Activated CD8-positive, alpha-beta memory T cell treated with anti-CD3 and anti-CD28 coated beads, Interleukin-2, amount 10 ng/mL, durations not matched to agents 7 days and 5 days (primary cell): Measurements from ENCODE around the gene NKAP. TPM values are rescaled to one million over a fixed set of nuclear protein-coding genes. Genes with fewer than 3 reads are reported as not detected.
"Not testable (repeated sequence)": the region's sequence is repeated elsewhere in the genome, so short reads cannot be mapped to it uniquely, and the experiment has no call there.

Experiments
- ATAC-seq: fragments of 150-1000 bp; cut with Tn5 transposase; one replicate; pipeline ENCODE4 v1.10.0; 2021; ENCODE audit warnings: moderate library complexity
- CTCF ChIA-PET: fragments of 350-600 bp; sonication (Branson Sonifier 250); formaldehyde crosslinking; loops from one replicate; lab custom pipeline; 2021; ENCODE audit warnings: antibody characterized with exemption; lab: Charles Lee
- DNase-seq: peaks from one replicate; pipeline ENCODE4 v3.0.0-alpha.2; 2020
- H3K27ac Mint-ChIP-seq: one replicate; pipeline ENCODE4 v1.8.0; 2021; ENCODE audit warnings: mild to moderate bottlenecking, mixed read lengths
- H3K27me3 Mint-ChIP-seq: one replicate; pipeline ENCODE4 v1.8.0; 2021; ENCODE audit warnings: mixed read lengths
- H3K36me3 Mint-ChIP-seq: one replicate; pipeline ENCODE4 v1.8.0; 2021; ENCODE audit warnings: mild to moderate bottlenecking, mixed read lengths
- H3K4me1 Mint-ChIP-seq: one replicate; pipeline ENCODE4 v1.8.0; 2021; ENCODE audit warnings: mixed read lengths
- H3K4me3 Mint-ChIP-seq: one replicate; pipeline ENCODE4 v1.8.0; 2021; ENCODE audit warnings: mild to moderate bottlenecking, moderate library complexity, mixed read lengths
- H3K9me3 Mint-ChIP-seq: one replicate; pipeline ENCODE4 v1.8.0; 2022; ENCODE audit warnings: low read depth, mixed read lengths
- total RNA-seq, 2 experiments: library from RNA; stranded (reverse); gene quantifications; one replicate each; pipeline ENCODE4 v1.2.3, GENCODE V29; 2021

Gene NKAP
- total RNA-seq, 2 experiments from 2014 or later, result 8.1 to 10.4 TPM

GRCh38 chrX:119916310-119916709 lies 27.2 kb downstream of the NKAP start:
- H3K4me3 Mint-ChIP-seq, result no peak overlapping the region
- DNase-seq (no peak), ATAC-seq (no peak)
- CTCF ChIA-PET, result no interaction called here
- H3K9me3 Mint-ChIP-seq, result no peaks in the 10 kb centered on the region
- H3K27ac Mint-ChIP-seq, result no peak overlapping the region
- H3K27me3 Mint-ChIP-seq, result no peaks in the 10 kb centered on the region
- H3K4me1 Mint-ChIP-seq, result no peaks in the 10 kb centered on the region
- H3K36me3 Mint-ChIP-seq, result no peaks in the 10 kb centered on the region

- H3K27me3 Mint-ChIP-seq, result no peaks in the 10 kb centered on the region
- no peak overlapping the region for H3K4me3 Mint-ChIP-seq
- DNase-seq (no peak), ATAC-seq (no peak)
- H3K27ac Mint-ChIP-seq, result no peak overlapping the region
- H3K4me1 Mint-ChIP-seq, result peaks cover 5% of the 10 kb centered on the region
- CTCF ChIA-PET, result interaction anchor here (1.1 kb wide), 1 partner anchor 13 kb away, joined by 3 read pairs; no protein-coding TSS in a partner anchor
- H3K9me3 Mint-ChIP-seq, result no peaks in the 10 kb centered on the region
- H3K36me3 Mint-ChIP-seq, result no peaks in the 10 kb centered on the region
These were observed 42.6 kb downstream of the NKAP start for GRCh38 chrX:119900976-119901375.

GRCh38 chrX:119899125-119899524 lies 44.4 kb downstream of the NKAP start:
- CTCF ChIA-PET, result no interaction called here
- no peak for ATAC-seq
- Mint-ChIP-seq H3K4me1 (peaks cover 5% of the 10 kb centered on the region), H3K36me3 (no peaks in the 10 kb centered on the region), H3K27ac (no peak overlapping the region), H3K4me3 (no peak overlapping the region), H3K9me3 (no peaks in the 10 kb centered on the region), H3K27me3 (no peaks in the 10 kb centered on the region)
- DNase-seq, result no peak

GRCh38 chrX:119895843-119896326 lies 47.7 kb downstream of the NKAP start, which contains the start of gene AKAP14:
AKAP14 (plus strand) TSS chrX:119895893; CDS start chrX:119903224, 7,331 bp downstream.
- H3K9me3 Mint-ChIP-seq, result no peaks in the 10 kb centered on the region
- no peaks in the 10 kb centered on the region for H3K36me3 Mint-ChIP-seq
- no peak within 1 kb of the TSS for H3K27ac Mint-ChIP-seq
- CTCF ChIA-PET, result no interaction called here
- ATAC-seq (no peak), DNase-seq (no peak)
- H3K4me3 Mint-ChIP-seq, result no peak within 1 kb of the TSS
- H3K4me1 Mint-ChIP-seq, result peaks cover 3% of the 10 kb centered on the region
- no peaks in the 10 kb centered on the region for H3K27me3 Mint-ChIP-seq

- H3K27ac Mint-ChIP-seq, H3K4me3 Mint-ChIP-seq, DNase-seq, H3K4me1 Mint-ChIP-seq, CTCF ChIA-PET, ATAC-seq, H3K27me3 Mint-ChIP-seq, H3K9me3 Mint-ChIP-seq, H3K36me3 Mint-ChIP-seq: not testable (repeated sequence)
These were observed 51.4 kb downstream of the NKAP start for GRCh38 chrX:119891961-119892692.

- H3K9me3 Mint-ChIP-seq, H3K27me3 Mint-ChIP-seq, H3K4me3 Mint-ChIP-seq, CTCF ChIA-PET, ATAC-seq, DNase-seq, H3K36me3 Mint-ChIP-seq, H3K27ac Mint-ChIP-seq: not testable (repeated sequence)
- H3K4me1 Mint-ChIP-seq, result peaks cover 15% of the 10 kb centered on the region
These were observed 52.9 kb downstream of the NKAP start for GRCh38 chrX:119890626-119891025.

- Mint-ChIP-seq H3K36me3 (no peaks in the 10 kb centered on the region), H3K9me3 (no peaks in the 10 kb centered on the region), H3K4me3 (peak overlapping the region; percentile 58), H3K4me1 (peaks cover 15% of the 10 kb centered on the region), H3K27ac (no peak overlapping the region), H3K27me3 (no peaks in the 10 kb centered on the region)
- ATAC-seq (peak; percentile 72), DNase-seq (peak; percentile 72)
- CTCF ChIA-PET, result interaction anchor here (0.7 to 2.5 kb wide), 12 partner anchors 9 to 375 kb away, joined by 3 to 12 read pairs (median 3); partner anchors contain the start of genes NDUFA1, RNF113A, RPL39 and SEPTIN6
These were observed 55.7 kb downstream of the NKAP start for GRCh38 chrX:119887721-119888425.

- ATAC-seq (peak; percentile 92), DNase-seq (peak; percentile 70)
These were observed 57.8 kb downstream of the NKAP start for GRCh38 chrX:119885554-119886428.

GRCh38 chrX:119880552-119881437 lies 62.8 kb downstream of the NKAP start:
- DNase-seq (peak; percentile 52), ATAC-seq (peak; percentile 87)
- H3K36me3 Mint-ChIP-seq, result peaks cover 6% of the 10 kb centered on the region
- no peaks in the 10 kb centered on the region for H3K27me3 Mint-ChIP-seq
- H3K27ac Mint-ChIP-seq, result peak overlapping the region; percentile 66
- no peaks in the 10 kb centered on the region for H3K9me3 Mint-ChIP-seq
- CTCF ChIA-PET, result interaction anchor here (1.3 to 1.6 kb wide), 2 partner anchors 25 to 92 kb away, joined by 3 read pairs; no protein-coding TSS in a partner anchor
- H3K4me3 Mint-ChIP-seq, result no peak overlapping the region
- peaks cover 20% of the 10 kb centered on the region for H3K4me1 Mint-ChIP-seq

More at GRCh38 chrX:119885554-119886428, 57.8 kb downstream of the NKAP start:
- Mint-ChIP-seq H3K4me3 (peak overlapping the region; percentile 65), H3K4me1 (peaks cover 18% of the 10 kb centered on the region), H3K9me3 (no peaks in the 10 kb centered on the region), H3K27ac (peak overlapping the region; percentile 72), H3K27me3 (no peaks in the 10 kb centered on the region), H3K36me3 (no peaks in the 10 kb centered on the region)
- CTCF ChIA-PET, result interaction anchor here (2.3 kb wide), 1 partner anchor 98 kb away, joined by 8 read pairs; no protein-coding TSS in a partner anchor

- no peak overlapping the region for H3K4me3 Mint-ChIP-seq
- DNase-seq, result peak; percentile 46
- H3K27me3 Mint-ChIP-seq, result no peaks in the 10 kb centered on the region
- no peaks in the 10 kb centered on the region for H3K9me3 Mint-ChIP-seq
- CTCF ChIA-PET, result interaction anchor here (1.3 to 1.6 kb wide), 2 partner anchors 24 to 91 kb away, joined by 3 read pairs; no protein-coding TSS in a partner anchor
- peaks cover 6% of the 10 kb centered on the region for H3K36me3 Mint-ChIP-seq
- H3K27ac Mint-ChIP-seq, result peak overlapping the region; percentile 66
- ATAC-seq, result no peak
- H3K4me1 Mint-ChIP-seq, result peaks cover 19% of the 10 kb centered on the region
These were observed 63.5 kb downstream of the NKAP start for GRCh38 chrX:119880076-119880475.

- Mint-ChIP-seq H3K4me1 (peaks cover 22% of the 10 kb centered on the region), H3K36me3 (peaks cover 6% of the 10 kb centered on the region), H3K27ac (no peak overlapping the region), H3K4me3 (no peak overlapping the region), H3K27me3 (no peaks in the 10 kb centered on the region), H3K9me3 (no peaks in the 10 kb centered on the region)
- CTCF ChIA-PET, result interaction anchor here (0.5 to 1.2 kb wide), 5 partner anchors 9 to 336 kb away, joined by 3 to 5 read pairs (median 3); partner anchors contain the start of gene RPL39
- no peak for ATAC-seq
- no peak for DNase-seq
These were observed 64.8 kb downstream of the NKAP start for GRCh38 chrX:119878740-119879139.
